Neural cell (in vitro differentiated cells): ENCODE data around the gene ZDHHC18. TPM values are rescaled to one million over a fixed set of nuclear protein-coding genes. Genes with fewer than 3 reads are reported as not detected.

Source experiments
- H2AFZ ChIP-seq: fragments of 200-600, 300-800 bp; sonication (generic), shearing (Covaris generic); 2 replicates; pipeline ENCODE4 v1.6.0; 2014; ENCODE audit warnings: low read depth, mild to moderate bottlenecking, antibody characterized with exemption, low read length, moderate library complexity
- H3F3A ChIP-seq: fragments of 200-600 bp; shearing (Covaris generic); 2 replicates; pipeline ENCODE4 v1.6.1; 2016; ENCODE audit warnings: mild to moderate bottlenecking, moderate library complexity, mixed read lengths, antibody characterized with exemption, low read length; ENCODE audit not compliant: insufficient read depth, poor library complexity, severe bottlenecking
- H3K27ac ChIP-seq: fragments of 200-600, 300-800 bp; sonication (generic), shearing (Covaris generic); 2 replicates; pipeline ENCODE4 v1.5.1; 2014; ENCODE audit warnings: mild to moderate bottlenecking, low read length, moderate library complexity
- H3K27me3 ChIP-seq: fragments of 300-800, 200-600 bp; sonication (generic), shearing (Covaris generic); 2 replicates; pipeline ENCODE4 v1.6.0; 2014; ENCODE audit warnings: mild to moderate bottlenecking, low read depth, low read length, moderate library complexity; ENCODE audit not compliant: insufficient read depth
- H3K36me3 ChIP-seq: fragments of 300-800, 200-600 bp; sonication (generic), shearing (Covaris generic); 2 replicates; pipeline ENCODE4 v1.5.1; 2014; ENCODE audit warnings: mild to moderate bottlenecking, antibody characterized with exemption, low read length, moderate library complexity; ENCODE audit not compliant: insufficient read depth
- H3K4me2 ChIP-seq: fragments of 300-800, 200-600 bp; sonication (generic), shearing (Covaris generic); 2 replicates; pipeline ENCODE4 v1.6.0; 2014; ENCODE audit warnings: mild to moderate bottlenecking, low read length
- H3K4me3 ChIP-seq: fragments of 300-800, 200-600 bp; sonication (generic), shearing (Covaris generic); 2 replicates; pipeline ENCODE4 v1.5.1; 2014; ENCODE audit warnings: mild to moderate bottlenecking, low read length, moderate library complexity
- H3K79me2 ChIP-seq: fragments of 200-600 bp; shearing (Covaris generic); replicated peaks from 2 replicates; pipeline ENCODE4 v1.6.0; 2014; ENCODE audit warnings: mild to moderate bottlenecking, low read length, moderate library complexity; ENCODE audit not compliant: insufficient read depth
- H3K9ac ChIP-seq: fragments of 300-800, 200-600 bp; sonication (generic), shearing (Covaris generic); 2 replicates; pipeline ENCODE4 v1.6.1; 2016; ENCODE audit warnings: mild to moderate bottlenecking, low read length, mixed read lengths
- H3K9me2 ChIP-seq: fragments of 200-600 bp; shearing (Covaris generic); 2 replicates; pipeline ENCODE4 v1.6.1; 2016; ENCODE audit warnings: mild to moderate bottlenecking, low read length, mixed read lengths; ENCODE audit not compliant: insufficient read depth
- H3K9me3 ChIP-seq: fragments of 200-600, 300-800 bp; sonication (generic), shearing (Covaris generic); 2 replicates; pipeline ENCODE4 v1.6.1; 2016; ENCODE audit warnings: mild to moderate bottlenecking, mixed run types, low read length, moderate library complexity, mixed read lengths
- H4K20me1 ChIP-seq: fragments of 200-600 bp; shearing (Covaris generic); 2 replicates; pipeline ENCODE4 v1.6.1; 2016; ENCODE audit warnings: mild to moderate bottlenecking, mixed run types; ENCODE audit not compliant: insufficient read depth
- CTCF ChIP-seq: fragments of 450-650 bp; IDR thresholded peaks from 2 replicates; pipeline ENCODE4 v1.5.1; 2014; ENCODE audit warnings: antibody characterized with exemption, mild to moderate bottlenecking, moderate library complexity; ENCODE audit not compliant: poor library complexity, severe bottlenecking
- EP300 ChIP-seq: fragments of 450-650 bp; conservative IDR thresholded peaks from 2 replicates; pipeline ENCODE4 v1.6.1; 2014; ENCODE audit warnings: antibody characterized with exemption, mild to moderate bottlenecking, moderate library complexity; ENCODE audit not compliant: poor library complexity, severe bottlenecking
- EZH2 ChIP-seq: fragments of 200-600, 300-800 bp; shearing (Covaris generic), sonication (generic); IDR thresholded peaks from 2 replicates; pipeline ENCODE4 v1.6.1; 2014; ENCODE audit warnings: antibody characterized with exemption, low read length, borderline replicate concordance, mild to moderate bottlenecking; ENCODE audit not compliant: insufficient read depth, poor library complexity, severe bottlenecking
- POLR2AphosphoS5 ChIP-seq: IDR thresholded peaks from 2 replicates; pipeline ENCODE4 v1.6.1; 2012
- RAD21 ChIP-seq: fragments of 450-650 bp; conservative IDR thresholded peaks from 2 replicates; pipeline ENCODE4 v1.6.1; 2014; ENCODE audit warnings: antibody characterized with exemption, mild to moderate bottlenecking, moderate library complexity
- REST ChIP-seq: IDR thresholded peaks from 2 replicates; pipeline ENCODE4 v1.6.1; 2012; ENCODE audit warnings: borderline replicate concordance
- SMC3 ChIP-seq: fragments of 450-650 bp; conservative IDR thresholded peaks from 2 replicates; pipeline ENCODE4 v1.6.1; 2014; ENCODE audit warnings: antibody characterized with exemption, mild to moderate bottlenecking, moderate library complexity; ENCODE audit not compliant: poor library complexity
- TAF1 ChIP-seq: IDR thresholded peaks from 2 replicates; pipeline ENCODE4 v1.6.1; 2012; ENCODE audit warnings: low read depth
- polyA plus RNA-seq: library from polyadenylated mRNA; depleted of rRNA; stranded (reverse); fragments of >200 nt; gene quantifications from 2 replicates; pipeline ENCODE4 v1.2.3, GENCODE V29; 2014

Gene ZDHHC18
- polyA plus RNA-seq, 1 donor from 2014 or later, result 23.7 TPM

GRCh38 chr1:26784023-26784871 lies 42.2 kb upstream of the ZDHHC18 start:
- TF ChIP-seq CTCF (no peak), TAF1 (no peak), EZH2 (no peak), SMC3 (no peak)

GRCh38 chr1:26784886-26785285 lies 41.6 kb upstream of the ZDHHC18 start:
- Histone ChIP-seq H3K79me2 (peaks cover 4% of the 10 kb centered on the region), H3K27me3 (no peaks in the 10 kb centered on the region), H3K27ac (no peak overlapping the region), H3K4me3 (no peak overlapping the region), H4K20me1 (no peaks in the 10 kb centered on the region), H3K9ac (no peak overlapping the region), H2AFZ (no peak overlapping the region), H3K4me2 (no peak overlapping the region), H3K9me2 (no peaks in the 10 kb centered on the region), H3K36me3 (peaks cover 13% of the 10 kb centered on the region), H3K9me3 (no peaks in the 10 kb centered on the region), H3F3A (no peaks in the 10 kb centered on the region)
- TF ChIP-seq EZH2 (no peak), POLR2AphosphoS5 (no peak), SMC3 (no peak), RAD21 (no peak), TAF1 (no peak), CTCF (no peak)

More at GRCh38 chr1:26784023-26784871, 42.2 kb upstream of the ZDHHC18 start:
- Histone ChIP-seq H3K4me3 (no peak overlapping the region), H3K27me3 (no peaks in the 10 kb centered on the region), H2AFZ (no peak overlapping the region), H3K27ac (no peak overlapping the region), H3K36me3 (peaks cover 13% of the 10 kb centered on the region), H3K9me3 (no peaks in the 10 kb centered on the region), H3K9ac (no peak overlapping the region), H3K4me2 (no peak overlapping the region), H4K20me1 (no peaks in the 10 kb centered on the region), H3K79me2 (peaks cover 4% of the 10 kb centered on the region), H3K9me2 (no peaks in the 10 kb centered on the region), H3F3A (no peaks in the 10 kb centered on the region)

GRCh38 chr1:26785611-26786436 lies 40.7 kb upstream of the ZDHHC18 start:
- Histone ChIP-seq H3K36me3 (peaks cover 13% of the 10 kb centered on the region), H3K9me3 (no peaks in the 10 kb centered on the region), H2AFZ (no peak overlapping the region), H3K4me2 (no peak overlapping the region), H3K9ac (peak overlapping the region; percentile 38), H3K79me2 (peaks cover 4% of the 10 kb centered on the region), H4K20me1 (no peaks in the 10 kb centered on the region), H3K4me3 (peak overlapping the region; percentile 12), H3K27me3 (no peaks in the 10 kb centered on the region), H3K9me2 (no peaks in the 10 kb centered on the region), H3K27ac (peak overlapping the region; percentile 96), H3F3A (no peaks in the 10 kb centered on the region)
- TF ChIP-seq POLR2AphosphoS5 (peak; percentile 42), TAF1 (peak; percentile 43), SMC3 (no peak), EP300 (no peak), CTCF (no peak), RAD21 (no peak), REST (peak; percentile 36)
